NCI-H82 (cell line): ENCODE measurements around the gene SH3TC2.

Source experiments
- DNase-seq: peaks from one replicate; lab custom pipeline; 2025; lab: John Stamatoyannopoulos, UW

The SH3TC2 gene

DNA sequence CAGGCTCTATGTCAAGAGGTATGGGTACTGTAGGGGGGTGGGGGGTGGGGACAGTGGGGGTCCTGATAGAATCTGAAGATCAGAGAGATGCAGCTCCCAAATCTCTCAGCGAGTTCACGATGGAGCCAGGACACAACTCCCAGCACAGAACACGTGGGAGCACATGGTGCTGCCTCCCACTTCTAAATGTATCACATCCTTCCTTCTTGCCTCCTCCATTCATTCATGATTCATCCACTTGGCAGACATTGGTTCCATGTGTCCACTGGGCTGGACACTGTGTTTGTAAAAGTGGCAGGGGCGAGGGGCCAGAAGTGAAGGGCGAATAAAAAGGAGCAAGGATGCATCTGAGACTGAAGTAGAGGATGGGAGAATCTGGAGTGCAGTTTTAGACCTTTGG is 33.9 kb downstream of the SH3TC2 start:
- DNase-seq, result no peak

DNA sequence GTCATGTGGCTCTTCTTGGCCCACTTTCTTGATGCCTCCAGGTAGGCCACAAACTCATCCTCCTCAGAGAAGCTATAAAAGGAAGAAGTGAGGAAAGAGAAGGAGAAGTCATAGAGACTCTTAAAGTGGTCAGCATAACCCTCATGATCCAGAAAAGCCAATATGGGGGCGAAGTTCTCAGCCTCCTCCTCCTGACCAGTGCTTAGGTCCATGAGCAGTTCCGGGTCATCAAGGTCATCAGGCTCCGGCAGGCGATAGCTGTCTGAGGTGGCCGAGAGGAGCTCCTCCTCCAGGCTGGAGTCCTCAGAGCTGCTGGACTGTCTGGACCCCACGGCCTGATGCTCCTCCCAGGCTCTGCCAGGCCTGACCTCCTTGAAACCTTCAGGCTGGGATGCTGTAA is 34.7 kb downstream of the SH3TC2 start:
- DNase-seq, result no peak

DNA sequence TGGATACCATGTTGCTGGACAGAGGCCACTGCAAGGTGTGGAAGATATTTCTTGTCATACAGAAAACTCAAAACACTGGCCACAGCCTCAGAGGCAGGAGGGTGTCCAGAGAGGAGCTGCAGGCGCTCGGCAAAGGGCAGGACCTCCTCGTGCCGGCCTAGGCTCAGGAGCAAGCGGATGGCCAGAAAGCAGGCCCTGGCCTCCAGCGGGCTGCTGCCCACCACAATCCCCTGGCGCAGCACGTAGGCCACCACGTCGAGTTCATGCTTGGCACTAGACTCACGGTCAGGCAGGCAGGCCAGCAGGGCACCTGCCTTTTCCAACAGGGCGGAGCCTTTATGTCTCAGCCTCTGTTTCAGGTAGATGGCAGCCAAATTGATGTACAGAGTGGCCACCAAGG is 35.2 kb downstream of the SH3TC2 start:
- no peak for DNase-seq

DNA sequence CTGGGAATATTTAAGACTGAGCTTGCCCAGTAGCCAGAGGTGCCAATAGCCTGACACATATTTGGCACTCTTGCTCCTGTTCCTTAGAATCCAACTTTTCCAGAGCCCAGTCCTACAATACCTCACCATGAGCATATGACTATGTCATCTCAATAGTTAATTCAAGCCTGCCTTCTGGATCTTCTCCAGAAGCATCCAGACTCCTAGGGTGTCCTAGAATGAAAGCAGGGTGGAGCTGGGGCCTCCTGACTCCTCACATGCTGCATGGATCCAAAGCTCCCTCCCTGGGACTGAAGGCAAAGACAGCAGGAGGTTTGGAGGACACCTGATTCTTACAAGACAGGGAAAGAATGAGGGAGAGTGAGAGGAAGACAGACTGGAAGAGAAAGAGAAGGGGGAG is 37.9 kb downstream of the SH3TC2 start:
- no peak for DNase-seq

DNA sequence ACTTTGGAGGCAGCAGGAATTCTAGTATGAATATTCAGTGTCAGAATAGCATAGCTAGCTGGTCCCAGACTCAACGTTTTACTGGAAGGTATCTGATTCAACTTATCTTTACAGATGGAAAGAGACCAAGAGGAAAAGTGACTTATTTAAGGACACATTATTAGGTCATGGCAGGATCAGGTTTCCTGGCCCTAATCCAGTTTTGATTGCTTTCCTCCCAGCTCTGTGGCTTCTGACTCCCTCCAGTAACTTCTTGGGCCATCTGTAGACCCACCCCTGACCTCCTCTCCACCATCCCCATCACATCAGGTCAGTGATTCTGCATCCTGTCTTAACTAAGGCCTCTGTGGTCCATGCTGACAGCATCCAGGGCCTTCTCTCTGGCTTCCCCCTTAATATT is 38.4 kb downstream of the SH3TC2 start:
- peak; percentile 28 for DNase-seq

DNA sequence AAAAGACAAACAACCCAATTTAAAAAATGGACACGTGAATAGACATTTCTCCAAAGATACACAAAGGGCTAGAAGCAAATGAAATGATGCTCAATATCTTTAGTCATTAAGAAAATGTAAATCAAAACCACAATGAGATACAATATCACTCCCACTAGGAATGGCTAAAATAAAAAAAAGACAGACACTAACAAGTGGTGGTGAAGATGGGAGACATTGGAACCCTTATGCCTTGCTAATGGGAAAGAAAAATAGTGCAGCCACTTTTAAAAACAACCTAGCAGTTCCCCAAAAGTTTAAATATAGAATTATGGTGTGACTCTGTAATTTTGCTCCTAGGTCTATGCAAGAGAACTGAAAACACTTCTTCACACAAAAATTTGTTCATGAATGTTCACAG is 40.7 kb downstream of the SH3TC2 start:
- no peak for DNase-seq

DNA sequence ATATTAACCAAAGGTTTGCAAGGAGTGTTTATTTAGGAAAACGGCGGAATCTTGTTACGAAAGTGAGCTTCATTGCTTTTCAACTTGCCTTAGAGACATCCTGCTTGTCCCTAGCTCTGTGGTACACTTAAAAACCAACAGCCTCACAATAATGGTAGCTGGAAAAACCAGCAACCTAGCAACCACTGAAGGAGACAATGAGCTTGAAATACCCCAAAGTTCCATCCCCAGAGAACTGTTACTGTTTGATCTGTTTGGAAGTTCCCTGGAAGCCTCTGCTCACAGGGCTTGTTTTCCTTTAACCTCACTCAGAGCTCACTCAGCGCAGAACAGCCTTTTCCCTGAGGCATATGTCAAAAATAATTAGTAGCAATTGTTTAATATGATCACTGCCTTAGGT is 43.2 kb downstream of the SH3TC2 start:
- DNase-seq, result no peak

DNA sequence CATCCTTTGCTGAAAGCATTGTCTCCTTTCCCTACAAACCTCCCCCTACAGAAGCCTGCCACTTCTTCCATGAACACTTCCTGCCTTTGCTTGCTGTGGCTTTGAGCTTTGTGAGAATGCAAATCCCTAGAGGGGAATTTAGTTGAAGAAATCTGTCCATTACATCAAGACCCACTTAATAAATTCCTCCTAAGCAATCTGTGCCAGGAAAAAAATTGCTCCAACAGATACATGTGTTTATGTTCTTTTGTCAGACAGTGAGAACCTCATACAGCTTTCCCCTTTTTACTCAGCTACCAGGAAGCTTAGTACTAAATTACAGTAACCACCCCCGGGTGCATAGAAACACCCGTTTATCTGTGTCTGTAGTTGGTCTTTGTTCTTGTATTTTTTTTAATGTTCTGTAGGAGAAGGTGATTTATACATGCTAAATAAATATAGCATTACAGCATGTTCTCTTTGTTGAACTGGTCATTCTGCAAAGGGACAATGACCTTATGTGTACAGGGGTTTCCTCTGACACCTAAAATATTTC is 43.9 kb downstream of the SH3TC2 start:
- DNase-seq, result no peak

DNA sequence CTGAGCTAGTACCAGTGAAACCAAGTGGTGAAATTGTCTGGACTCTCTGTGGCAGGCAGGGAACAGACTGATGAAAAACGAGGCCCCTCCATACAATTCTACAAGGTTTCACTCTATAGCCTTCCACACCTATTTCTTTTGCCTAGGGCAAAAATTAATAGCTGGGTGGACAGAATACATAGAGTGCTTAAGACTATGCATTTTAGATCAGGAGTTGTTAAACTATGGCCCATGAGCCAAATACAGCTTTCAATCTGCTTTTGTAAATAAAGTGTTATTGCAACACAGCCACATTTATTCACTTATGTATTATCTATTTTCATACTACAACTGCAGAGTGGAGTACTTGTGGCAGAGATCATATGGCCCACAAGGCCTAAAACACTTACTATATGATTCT is 45.2 kb downstream of the SH3TC2 start:
- no peak for DNase-seq

DNA sequence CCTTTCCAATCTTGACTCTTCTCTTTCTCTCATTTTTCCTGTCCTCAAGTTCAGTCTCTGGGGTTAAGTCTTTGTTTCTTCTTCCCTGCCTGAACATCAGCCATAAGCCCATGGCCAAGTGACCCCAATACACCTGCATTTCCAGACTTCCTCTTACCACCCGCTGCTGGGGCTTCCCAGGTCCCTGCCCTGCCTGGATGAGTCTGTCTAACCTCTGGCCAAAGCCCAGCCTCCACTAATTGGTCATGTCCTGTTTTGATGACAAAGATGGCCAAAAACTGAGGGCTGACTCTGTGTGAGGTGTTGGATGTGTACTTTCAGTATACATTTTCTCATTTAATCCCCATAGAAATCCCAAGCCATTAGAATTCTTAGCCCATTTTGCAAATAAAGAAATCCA is 47.3 kb downstream of the SH3TC2 start:
- no peak for DNase-seq

DNA sequence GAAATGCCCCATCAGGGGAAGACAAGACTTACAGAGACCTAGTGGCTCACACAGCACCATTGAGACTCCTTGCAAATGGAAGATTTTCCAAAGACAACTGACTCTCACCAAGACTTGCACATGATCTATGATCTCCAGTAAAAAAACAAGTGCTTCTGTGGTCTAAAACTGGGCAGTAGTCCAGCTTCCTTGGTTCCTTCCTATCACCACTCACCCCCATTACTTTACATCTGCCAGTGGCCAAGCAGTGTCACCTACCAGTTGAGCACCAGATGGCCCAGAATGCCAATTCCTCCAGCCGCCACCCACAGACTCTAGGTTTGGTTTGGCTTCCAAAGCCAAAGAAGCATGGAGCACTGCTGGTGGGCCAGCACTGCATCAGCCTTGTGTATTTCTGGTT is 47.7 kb downstream of the SH3TC2 start:
- DNase-seq, result no peak

DNA sequence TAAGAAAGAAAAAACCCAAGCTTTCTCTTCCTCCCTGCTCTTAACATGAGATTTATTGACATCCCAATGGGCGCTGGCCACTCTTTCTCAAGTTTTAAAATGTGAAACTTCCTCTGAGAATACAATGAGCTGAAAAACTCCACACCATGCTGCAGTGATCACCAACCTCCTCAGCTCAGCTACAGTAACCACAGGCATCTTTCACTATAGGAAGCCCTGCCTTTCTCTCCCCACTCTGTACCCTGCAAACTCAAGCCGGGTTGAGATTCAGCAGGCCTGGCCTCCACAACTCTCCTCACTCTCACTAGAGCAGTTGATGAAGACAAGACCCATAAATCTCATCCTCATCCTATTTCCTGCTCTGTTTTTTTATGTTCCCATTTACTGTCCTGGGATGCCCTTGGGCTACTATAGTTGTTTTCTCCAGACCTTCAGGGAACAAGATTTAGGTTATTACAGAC is 48.3 kb downstream of the SH3TC2 start:
- no peak for DNase-seq

DNA sequence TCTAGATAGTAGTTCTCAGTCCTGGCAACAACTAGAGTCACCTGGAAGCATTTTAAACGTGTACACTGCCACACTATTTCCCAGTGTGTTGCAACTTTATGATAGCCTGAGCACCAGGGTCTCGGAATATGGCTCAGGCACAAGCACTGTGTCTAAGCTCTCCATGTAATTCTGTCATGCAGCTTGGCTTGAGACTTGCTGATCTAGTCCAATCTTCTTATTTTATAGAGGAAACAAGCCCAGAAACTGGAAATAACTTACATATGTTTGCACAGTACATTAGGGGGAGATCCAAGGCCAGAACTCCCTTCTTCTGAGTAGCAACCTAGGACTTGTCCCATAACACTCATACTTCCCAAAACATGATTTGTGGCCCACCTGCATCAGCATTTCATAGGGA is 49.1 kb downstream of the SH3TC2 start:
- DNase-seq, result no peak

DNA sequence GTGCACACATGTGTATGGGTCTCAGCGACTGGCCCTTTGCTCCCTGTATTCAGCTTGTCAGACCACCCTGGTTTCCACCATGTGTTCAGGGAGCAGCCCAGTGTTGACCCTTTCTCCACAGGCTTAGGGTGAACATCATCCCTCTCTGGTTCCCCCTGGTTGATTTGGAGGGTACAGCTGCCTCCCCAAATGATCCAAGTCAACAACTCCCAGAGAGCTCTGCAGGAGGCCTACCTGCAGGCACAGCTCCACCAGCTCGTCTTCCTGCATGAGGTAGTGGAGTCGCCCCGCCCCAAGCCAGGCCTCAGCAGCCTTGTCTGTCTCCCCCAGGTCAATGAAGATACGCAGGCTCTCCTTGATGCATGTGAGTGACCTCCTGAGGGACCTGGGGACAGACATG is 50.5 kb downstream of the SH3TC2 start:
- DNase-seq, result no peak

DNA sequence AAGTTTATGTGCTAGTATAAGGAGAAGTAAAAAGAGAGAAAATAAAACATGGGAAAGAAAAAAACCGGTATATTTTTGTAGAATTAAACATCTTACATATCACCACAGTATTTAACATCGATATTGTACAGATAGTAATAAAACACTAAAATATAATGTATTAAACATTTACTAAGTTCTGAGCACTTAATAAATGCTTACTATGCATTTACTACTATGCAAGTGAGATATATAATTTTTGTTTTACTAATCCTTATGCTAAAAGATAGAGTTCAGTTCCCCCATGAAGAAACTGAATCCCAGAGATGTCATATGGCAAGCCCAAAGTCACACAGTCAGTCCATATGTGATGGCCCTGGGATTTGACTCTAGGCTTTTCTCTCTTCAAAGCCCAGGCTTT is 51.1 kb downstream of the SH3TC2 start:
- DNase-seq, result no peak

DNA sequence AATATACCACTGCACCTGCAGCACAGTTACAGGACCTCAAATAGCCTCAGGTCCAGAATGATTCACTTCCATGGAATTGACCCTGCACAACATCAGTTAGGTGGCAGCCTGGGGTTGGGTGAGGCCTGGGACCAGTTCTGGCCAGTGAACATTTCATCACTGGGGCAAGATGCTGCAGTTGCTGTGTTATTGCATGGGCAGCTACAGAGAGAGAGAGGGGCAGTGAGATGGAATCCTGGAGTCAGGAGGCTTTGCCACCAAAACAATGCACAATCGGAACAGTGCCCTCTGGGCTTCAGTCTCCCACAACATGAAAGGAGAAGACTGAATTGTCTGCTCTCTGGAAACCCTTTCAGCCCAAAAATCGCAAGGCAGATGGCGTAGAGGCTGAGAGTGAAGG is 51.8 kb downstream of the SH3TC2 start:
- DNase-seq, result no peak

DNA sequence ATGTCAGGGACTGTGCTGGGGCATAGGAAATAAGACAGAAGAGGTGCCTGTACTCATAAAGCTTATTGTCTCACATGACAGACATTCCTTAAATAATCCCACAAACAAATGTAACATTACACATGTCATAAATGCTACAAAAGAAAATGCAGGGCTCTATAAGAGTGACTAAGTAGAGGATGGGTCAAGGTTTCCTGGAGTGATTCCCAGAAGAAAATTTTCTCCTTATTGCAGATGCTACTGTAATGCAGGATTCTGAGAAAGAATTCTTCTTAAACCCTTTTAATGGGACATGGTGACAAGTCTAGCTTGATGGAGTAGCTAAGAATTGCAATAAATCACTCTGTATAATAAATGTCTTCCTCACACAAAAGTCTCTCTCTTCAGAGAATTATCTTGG is 55.7 kb downstream of the SH3TC2 start:
- DNase-seq, result no peak

DNA sequence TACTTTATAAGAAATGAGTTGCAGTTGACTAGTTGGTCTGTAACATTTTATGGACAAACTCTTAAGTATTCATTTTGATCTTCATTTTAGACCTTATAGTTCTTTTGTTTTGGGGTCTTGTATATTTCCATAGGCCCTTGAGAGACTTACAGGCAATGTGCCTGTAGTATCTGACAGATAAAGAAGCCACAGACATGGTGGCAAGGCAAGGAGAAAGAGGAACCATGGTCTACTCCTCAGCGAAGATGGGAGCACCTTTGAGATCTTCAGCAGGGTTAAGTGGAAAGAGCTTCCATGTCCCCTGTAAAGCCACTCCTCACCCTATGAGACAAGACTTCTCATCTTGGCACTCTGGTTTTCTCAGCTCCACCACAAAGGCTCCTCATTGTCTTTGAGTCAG is 56.4 kb downstream of the SH3TC2 start:
- no peak for DNase-seq

DNA sequence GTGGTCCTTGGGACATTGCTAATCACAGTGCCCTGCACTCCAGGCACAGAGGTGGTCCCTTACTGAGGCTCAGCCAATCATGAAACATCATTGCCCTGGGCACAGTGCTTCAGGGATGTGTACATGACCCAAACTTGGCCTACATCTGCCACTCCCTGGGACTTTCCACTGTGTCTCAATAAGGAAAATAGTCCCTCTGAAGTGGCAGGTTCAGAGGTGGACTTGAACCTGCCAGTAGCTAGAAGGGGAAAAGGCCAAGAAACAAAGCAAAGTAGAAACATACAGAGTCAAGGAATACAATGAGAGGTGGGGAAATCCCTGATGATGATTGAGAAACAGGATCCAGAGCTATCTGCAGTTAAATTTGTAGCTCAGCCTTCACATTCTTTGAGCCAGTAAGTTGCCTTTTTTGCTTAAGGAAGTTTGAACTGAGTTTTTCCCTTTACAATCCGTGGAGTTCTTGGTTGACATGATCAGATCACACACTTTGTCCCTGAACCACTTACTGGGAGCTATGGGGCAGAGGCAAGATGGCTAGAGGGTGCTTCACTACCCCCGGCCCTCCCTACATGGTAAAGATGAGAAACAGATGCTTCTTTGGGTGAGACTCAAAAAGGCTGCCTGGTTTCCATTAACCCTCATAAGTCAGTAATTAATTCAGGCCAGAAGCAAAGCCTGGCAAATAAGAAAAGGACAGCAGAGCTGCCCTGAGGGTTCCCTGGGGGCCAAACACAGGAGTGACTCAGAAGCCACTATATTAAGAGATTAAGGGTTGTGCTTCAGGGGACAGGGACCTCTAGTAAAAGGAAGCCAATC is 57.6 kb downstream of the SH3TC2 start:
- DNase-seq, result peak; percentile 4

DNA sequence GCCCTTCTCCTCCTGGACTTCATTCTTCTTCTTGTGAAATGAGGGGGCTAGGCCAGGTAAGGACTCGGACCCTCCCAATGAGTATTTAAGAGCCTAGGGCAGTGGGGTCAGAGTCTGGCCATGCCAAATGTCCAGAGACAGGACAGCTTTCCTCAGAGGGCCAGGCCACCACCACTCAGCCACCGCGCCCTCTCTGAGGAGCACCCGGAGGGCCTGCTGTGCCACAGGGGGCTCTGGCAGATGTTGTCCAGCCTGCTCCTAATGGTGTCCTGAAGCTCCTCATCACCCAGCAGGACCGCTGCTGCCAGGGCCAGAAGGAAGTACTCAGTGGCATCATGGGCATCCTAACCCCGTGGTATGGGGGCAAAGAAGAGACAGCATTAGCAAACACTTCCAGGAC is 58.3 kb downstream of the SH3TC2 start:
- no peak for DNase-seq

DNA sequence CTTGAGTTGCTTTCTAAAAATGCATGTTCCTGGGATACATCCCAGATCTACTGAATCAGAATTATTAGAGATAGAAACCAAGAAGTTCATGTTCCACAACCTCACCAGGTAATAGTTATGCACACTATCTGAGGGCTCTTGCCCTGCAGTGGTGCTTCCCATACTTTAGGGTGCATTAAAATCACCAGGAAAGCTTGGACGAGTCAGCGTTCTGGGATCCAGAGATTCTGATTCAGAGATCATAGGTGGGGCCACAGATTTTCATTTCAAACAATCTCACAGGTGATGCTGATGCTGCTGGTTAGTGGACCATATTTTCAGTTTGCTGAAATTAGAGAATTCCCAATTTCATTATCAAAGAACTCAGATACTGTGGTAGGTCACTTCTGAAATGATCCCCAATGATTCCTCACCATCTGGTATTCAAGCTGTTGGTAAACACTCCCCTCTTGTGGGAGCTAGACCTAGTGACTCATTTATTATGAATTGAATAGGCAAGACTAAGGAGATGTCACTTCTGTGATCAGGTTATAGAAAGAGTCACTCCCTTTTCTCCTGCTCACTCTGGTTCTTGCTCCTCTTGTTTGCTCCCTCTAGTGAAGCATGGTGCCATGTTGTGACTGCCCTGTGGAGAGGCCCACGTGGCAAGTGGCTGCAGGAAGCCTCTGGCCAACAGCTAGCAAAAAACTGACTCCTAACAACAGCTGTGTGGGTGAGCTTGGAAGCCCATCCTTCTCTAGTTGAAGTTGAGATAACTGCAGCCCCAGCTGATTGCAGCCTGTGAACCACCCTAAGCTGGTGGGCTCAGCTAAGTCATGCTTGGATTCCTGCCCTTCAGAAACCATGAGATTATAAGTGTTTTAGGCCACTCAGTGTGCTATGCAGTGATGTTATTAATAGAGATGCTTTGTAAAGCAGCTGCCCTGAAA is 59.8 kb downstream of the SH3TC2 start:
- peak; percentile 13 for DNase-seq

DNA sequence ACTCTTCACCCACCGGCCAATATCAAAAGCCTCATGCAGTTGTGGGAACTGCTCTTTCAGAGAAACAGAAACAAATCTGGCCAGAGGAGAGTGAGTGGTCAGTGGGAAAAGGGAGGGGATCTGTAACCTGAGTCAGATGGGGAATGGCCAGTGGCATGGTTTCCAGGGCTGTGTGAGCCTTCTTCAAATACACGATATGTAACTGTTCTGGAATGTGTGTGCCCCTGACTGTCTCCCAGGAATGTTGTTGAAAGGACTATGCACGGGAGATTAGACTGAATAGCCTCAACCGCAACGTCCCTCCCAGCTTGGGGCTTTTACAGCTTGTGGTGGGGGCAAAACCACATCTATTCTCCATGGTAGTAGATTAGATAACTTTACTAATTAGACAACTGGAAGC is 60.8 kb downstream of the SH3TC2 start:
- DNase-seq, result no peak

DNA sequence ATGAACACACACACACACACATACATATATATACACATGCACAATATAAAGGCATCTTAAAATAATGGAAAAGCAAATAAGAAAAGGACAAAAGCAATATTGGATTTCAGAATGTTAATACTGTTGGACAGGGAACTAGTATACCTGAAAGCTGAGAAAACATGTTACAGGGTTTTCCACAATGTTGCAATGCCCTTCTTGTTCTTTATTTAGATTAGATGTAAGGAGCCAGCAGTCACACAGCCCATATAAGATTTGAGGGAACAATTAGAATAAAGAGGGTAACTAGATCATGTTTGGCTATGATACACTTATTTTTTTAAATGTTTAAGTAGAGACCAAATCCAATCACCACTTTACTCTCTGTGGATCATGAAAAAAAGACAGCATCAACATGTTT is 61.7 kb downstream of the SH3TC2 start:
- DNase-seq, result no peak
